Gastrocnemius medialis (tissue), 4 donors: ENCODE results near the gene ZNF619.
"Not testable (repeated sequence)": the region's sequence is repeated elsewhere in the genome, so short reads cannot be mapped to it uniquely, and the experiment has no call there.

Experiments used
- CTCF ChIP-seq, 5 experiments: fragments of 450-650 bp in 3 of 5; fragments of 200-600 bp in 2 of 5; sonication (generic) in 2 of 5; IDR thresholded peaks in 4 of 5; conservative IDR thresholded peaks in 1 of 5; 1 replicate in 4 of 5; 2 replicates in 1 of 5; pipeline ENCODE4 v1.5.1; 2016 to 2019; ENCODE audit warnings: antibody characterized with exemption in 5 of 5, mild to moderate bottlenecking in 3 of 5, moderate library complexity in 3 of 5
- POLR2A ChIP-seq, 2 donors: fragments of 450-650 bp; IDR thresholded peaks; one replicate each; pipeline ENCODE4 v1.6.1; 2017; ENCODE audit warnings: antibody characterized with exemption in 2 of 2, mild to moderate bottlenecking in 2 of 2, moderate library complexity in 2 of 2

GRCh38 chr3:40462838-40463237, 14.1 kb upstream of the ZNF619 start:
- TF ChIP-seq CTCF (IDR thresholded peaks at IDR 0.05 in 4 of 5, conservative IDR thresholded peaks at IDR 0.05 in 1 of 5); POLR2A (IDR thresholded peaks at IDR 0.05): not testable (repeated sequence)
